GM21526 (cell line): ENCODE measurements around the gene RNF212.

Source experiments
- ATAC-seq: cut with Tn5 transposase; IDR thresholded peaks from one replicate; pipeline ENCODE4 v1.9.1; 2021; ENCODE audit warnings: moderate library complexity; ENCODE audit not compliant: unreplicated experiment, low FRiP score

The RNF212 gene

GRCh38 chr4:1116838-1117237 is 3.5 kb upstream of the RNF212 start:
- no peak for ATAC-seq

GRCh38 chr4:1115528-1116293 is 2.3 kb upstream of the RNF212 start:
- no peak for ATAC-seq

GRCh38 chr4:1112821-1113182 is 562 bp downstream of the RNF212 start:
- ATAC-seq, result no peak

- ATAC-seq, result no peak
Observed at GRCh38 chr4:1112174-1112820, 1.1 kb downstream of the RNF212 start.

- ATAC-seq, result no peak
Observed at GRCh38 chr4:1111259-1111809, 2.0 kb downstream of the RNF212 start.

- ATAC-seq, result no peak
Observed at GRCh38 chr4:1109898-1110506, 3.4 kb downstream of the RNF212 start.

- ATAC-seq, result no peak
Observed at GRCh38 chr4:1109333-1109732, 4.0 kb downstream of the RNF212 start.

GRCh38 chr4:1105662-1106061 is 7.7 kb downstream of the RNF212 start:
- ATAC-seq, result no peak

- ATAC-seq, result no peak
Observed at GRCh38 chr4:1105067-1105466, 8.3 kb downstream of the RNF212 start.

GRCh38 chr4:1104647-1105046 is 8.7 kb downstream of the RNF212 start:
- no peak for ATAC-seq

GRCh38 chr4:1099684-1100335 is 13.6 kb downstream of the RNF212 start:
- no peak for ATAC-seq

GRCh38 chr4:1099270-1099669 is 14.1 kb downstream of the RNF212 start:
- no peak for ATAC-seq

GRCh38 chr4:1098311-1098925 is 14.9 kb downstream of the RNF212 start:
- ATAC-seq, result no peak

- ATAC-seq, result no peak
Observed at GRCh38 chr4:1097553-1097952, 15.8 kb downstream of the RNF212 start.

- no peak for ATAC-seq
Observed at GRCh38 chr4:1096841-1097240, 16.5 kb downstream of the RNF212 start.

- ATAC-seq, result no peak
Observed at GRCh38 chr4:1094336-1094690, 19.1 kb downstream of the RNF212 start.

GRCh38 chr4:1093391-1094335 is 19.7 kb downstream of the RNF212 start:
- no peak for ATAC-seq

GRCh38 chr4:1092983-1093361 is 20.4 kb downstream of the RNF212 start:
- no peak for ATAC-seq
